Nephron (organoid): ENCODE data around the gene SMARCB1.

Experiments used
- H3K27ac Mint-ChIP-seq, 3 experiments: 2 replicates each; pipeline ENCODE4 v1.8.0; 2020; ENCODE audit warnings: mixed read lengths in 3 of 3, mild to moderate bottlenecking in 2 of 3, moderate library complexity in 1 of 3
- H3K27me3 Mint-ChIP-seq: 2 replicates; pipeline ENCODE4 v1.8.0; 2021; ENCODE audit warnings: low read depth, mild to moderate bottlenecking, moderate library complexity, mixed read lengths
- H3K36me3 Mint-ChIP-seq: 2 replicates; pipeline ENCODE4 v1.8.0; 2020; ENCODE audit warnings: low read depth, mixed read lengths
- H3K4me1 Mint-ChIP-seq: 2 replicates; pipeline ENCODE4 v1.8.0; 2020; ENCODE audit warnings: mixed read lengths
- H3K4me3 Mint-ChIP-seq, 3 experiments: 2 replicates each; pipeline ENCODE4 v1.8.0; 2020; ENCODE audit warnings: mild to moderate bottlenecking in 3 of 3, mixed read lengths in 3 of 3, moderate library complexity in 2 of 3
- H3K9me3 Mint-ChIP-seq: 2 replicates; pipeline ENCODE4 v1.8.0; 2020; ENCODE audit warnings: mixed read lengths
- TF ChIP-seq, protein P1 (sequence below), 3 experiments: fragments of 200-600 bp; sonication (generic); IDR thresholded peaks; one replicate each; pipeline ENCODE4 v1.5.0; 2021; ENCODE audit warnings: antibody characterized with exemption in 3 of 3; ENCODE audit not compliant: unreplicated experiment in 3 of 3

The SMARCB1 gene

DNA sequence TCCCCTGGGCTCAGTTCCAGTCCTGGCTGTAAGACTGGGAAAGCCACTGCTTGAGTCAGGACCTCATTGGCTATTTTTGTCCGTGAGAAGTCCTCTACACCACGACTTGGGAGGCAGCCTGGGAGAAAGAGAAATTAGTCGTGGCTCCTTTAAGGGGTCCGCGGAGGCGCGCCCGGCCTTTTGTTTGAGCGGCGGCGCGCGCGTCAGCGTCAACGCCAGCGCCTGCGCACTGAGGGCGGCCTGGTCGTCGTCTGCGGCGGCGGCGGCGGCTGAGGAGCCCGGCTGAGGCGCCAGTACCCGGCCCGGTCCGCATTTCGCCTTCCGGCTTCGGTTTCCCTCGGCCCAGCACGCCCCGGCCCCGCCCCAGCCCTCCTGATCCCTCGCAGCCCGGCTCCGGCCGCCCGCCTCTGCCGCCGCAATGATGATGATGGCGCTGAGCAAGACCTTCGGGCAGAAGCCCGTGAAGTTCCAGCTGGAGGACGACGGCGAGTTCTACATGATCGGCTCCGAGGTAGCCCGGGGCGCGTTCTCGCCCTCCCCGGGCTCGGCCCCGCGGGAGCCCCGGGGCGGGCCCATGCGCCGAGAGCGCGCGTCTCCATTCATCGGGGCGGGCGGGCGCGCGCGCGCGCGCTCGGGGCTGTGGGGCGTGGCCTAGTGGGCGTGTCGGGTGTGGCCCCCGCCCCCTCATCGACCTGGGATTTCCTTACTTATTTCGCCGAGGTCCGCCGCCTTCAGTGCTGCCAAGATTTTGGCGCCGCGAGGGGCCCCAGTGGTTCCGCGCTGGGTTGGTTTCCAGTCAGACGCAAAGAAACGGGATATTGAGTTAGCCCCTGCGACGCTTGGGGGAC lies at the start of gene SMARCB1:
Gene SMARCB1 (plus strand): TSS at position 215 of the 848 bp plus-strand sequence. CDS start 204 bp downstream, at position 419.
- H3K9me3 Mint-ChIP-seq: no peaks in the 10 kb centered on the region
- TF ChIP-seq, protein P1, sequence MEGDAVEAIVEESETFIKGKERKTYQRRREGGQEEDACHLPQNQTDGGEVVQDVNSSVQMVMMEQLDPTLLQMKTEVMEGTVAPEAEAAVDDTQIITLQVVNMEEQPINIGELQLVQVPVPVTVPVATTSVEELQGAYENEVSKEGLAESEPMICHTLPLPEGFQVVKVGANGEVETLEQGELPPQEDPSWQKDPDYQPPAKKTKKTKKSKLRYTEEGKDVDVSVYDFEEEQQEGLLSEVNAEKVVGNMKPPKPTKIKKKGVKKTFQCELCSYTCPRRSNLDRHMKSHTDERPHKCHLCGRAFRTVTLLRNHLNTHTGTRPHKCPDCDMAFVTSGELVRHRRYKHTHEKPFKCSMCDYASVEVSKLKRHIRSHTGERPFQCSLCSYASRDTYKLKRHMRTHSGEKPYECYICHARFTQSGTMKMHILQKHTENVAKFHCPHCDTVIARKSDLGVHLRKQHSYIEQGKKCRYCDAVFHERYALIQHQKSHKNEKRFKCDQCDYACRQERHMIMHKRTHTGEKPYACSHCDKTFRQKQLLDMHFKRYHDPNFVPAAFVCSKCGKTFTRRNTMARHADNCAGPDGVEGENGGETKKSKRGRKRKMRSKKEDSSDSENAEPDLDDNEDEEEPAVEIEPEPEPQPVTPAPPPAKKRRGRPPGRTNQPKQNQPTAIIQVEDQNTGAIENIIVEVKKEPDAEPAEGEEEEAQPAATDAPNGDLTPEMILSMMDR (IDR thresholded peaks at IDR 0.05; ENCODE audit: unreplicated experiment in 3 of 3): no peak

DNA sequence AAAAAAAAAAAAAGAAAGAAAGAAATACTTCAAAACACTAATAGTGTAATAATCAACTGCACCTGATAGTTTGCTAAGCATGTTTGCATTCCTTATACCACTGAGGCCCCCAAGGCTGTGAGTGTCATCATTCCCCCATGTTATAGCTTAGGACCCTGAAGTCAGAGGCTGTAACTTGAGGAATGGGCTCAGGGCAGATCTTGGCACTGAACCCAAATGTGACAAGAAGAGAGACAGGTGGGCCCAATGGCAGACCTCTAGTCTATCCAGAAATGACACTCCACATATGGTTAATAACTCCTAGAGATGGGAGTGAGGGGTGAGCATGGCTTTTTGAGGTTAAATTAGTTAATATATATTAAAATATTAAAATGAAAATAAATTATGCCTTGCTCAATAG lies 49.1 kb upstream of the SMARCB1 start:
- TF ChIP-seq, protein P1 (IDR thresholded peaks at IDR 0.05; ENCODE audit: unreplicated experiment in 3 of 3): no peak
- no peak overlapping the region for H3K4me3 Mint-ChIP-seq
- H3K27ac Mint-ChIP-seq: no peak overlapping the region
- H3K36me3 Mint-ChIP-seq: peaks cover 9% of the 10 kb centered on the region
- H3K4me1 Mint-ChIP-seq: peaks cover 5% of the 10 kb centered on the region
- H3K27me3 Mint-ChIP-seq: peaks cover 3% of the 10 kb centered on the region
- H3K9me3 Mint-ChIP-seq: no peaks in the 10 kb centered on the region

More for the DNA sequence above, at the start of gene SMARCB1:
- H3K36me3 Mint-ChIP-seq: peaks cover 11% of the 10 kb centered on the region
- H3K27ac Mint-ChIP-seq: peak within 1 kb of the TSS; percentile 98 to 100 (median 99)
- no peaks in the 10 kb centered on the region for H3K27me3 Mint-ChIP-seq
- peaks cover 46% of the 10 kb centered on the region for H3K4me1 Mint-ChIP-seq
- H3K4me3 Mint-ChIP-seq: peak within 1 kb of the TSS; percentile 92 to 97 (median 95)

DNA sequence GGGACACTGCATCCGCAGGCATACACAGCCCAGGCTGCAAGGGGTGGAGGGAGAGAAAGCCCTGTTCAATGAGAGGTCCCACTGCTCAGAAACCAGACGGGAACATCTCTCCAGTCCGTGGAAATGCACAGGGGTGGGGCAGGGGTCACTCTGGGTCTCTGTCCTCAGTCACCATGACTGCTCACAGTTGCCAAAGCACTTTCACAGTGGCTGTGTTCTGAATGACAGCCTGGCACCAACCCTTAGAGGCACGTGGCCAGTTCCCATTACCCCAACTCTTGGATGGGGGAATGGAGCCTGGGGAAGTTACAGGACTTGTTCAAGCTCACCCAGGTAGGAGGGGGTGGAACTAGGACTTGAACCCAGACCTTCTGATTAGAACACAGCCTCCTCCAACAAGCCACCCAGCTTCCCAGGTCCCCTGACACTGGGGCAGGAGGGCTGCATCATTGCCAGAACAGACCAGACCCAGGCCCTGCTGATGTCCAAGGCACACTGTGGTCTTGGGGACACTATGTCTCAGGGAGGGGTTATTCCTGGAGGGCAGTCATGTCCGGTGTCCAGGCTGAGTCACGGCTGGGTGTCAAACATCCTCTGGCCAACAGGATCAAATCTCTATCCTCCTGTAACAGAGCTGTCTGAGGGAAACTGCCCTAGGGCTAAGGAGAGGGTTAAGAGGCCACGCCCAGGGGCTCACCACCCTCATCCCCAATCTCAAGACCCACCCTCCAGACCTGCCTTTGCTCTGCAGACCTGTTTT lies 44.1 kb upstream of the SMARCB1 start:
- no peak overlapping the region for H3K4me3 Mint-ChIP-seq
- peak overlapping the region in 2 of 3 experiments; percentile 83 to 92 for H3K27ac Mint-ChIP-seq
- TF ChIP-seq, protein P1 (IDR thresholded peaks at IDR 0.05; ENCODE audit: unreplicated experiment in 3 of 3): no peak
- peaks cover 28% of the 10 kb centered on the region for H3K4me1 Mint-ChIP-seq
- H3K9me3 Mint-ChIP-seq: no peaks in the 10 kb centered on the region
- H3K27me3 Mint-ChIP-seq: no peaks in the 10 kb centered on the region
- peaks cover 43% of the 10 kb centered on the region for H3K36me3 Mint-ChIP-seq

DNA sequence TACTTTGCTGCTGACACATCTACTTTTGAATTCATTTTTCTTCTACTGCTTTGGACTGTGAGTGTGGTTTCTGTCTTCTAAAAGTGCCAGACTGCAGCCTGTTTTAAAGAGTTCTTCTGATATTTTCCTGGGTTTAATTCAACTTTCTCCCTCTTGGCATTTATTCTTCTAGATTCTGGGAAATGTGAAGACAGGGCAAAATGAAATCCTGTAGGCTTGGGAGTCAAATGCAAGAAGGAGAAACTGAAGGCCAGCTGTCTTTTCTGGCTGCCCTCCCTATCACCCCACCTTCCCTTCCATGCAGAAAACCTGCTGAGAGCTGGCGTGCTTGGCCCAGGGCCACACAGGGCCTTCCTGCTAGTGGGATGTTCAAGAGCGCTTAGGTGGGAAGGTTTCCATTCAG lies 43.5 kb upstream of the SMARCB1 start:
- TF ChIP-seq, protein P1 (IDR thresholded peaks at IDR 0.05; ENCODE audit: unreplicated experiment in 3 of 3): no peak
- peaks cover 43% of the 10 kb centered on the region for H3K36me3 Mint-ChIP-seq
- H3K9me3 Mint-ChIP-seq: no peaks in the 10 kb centered on the region
- H3K27ac Mint-ChIP-seq: peak overlapping the region in 2 of 3 experiments; percentile 83 to 92
- peak overlapping the region in 1 of 3 experiments; percentile 18 for H3K4me3 Mint-ChIP-seq
- H3K4me1 Mint-ChIP-seq: peaks cover 28% of the 10 kb centered on the region
- H3K27me3 Mint-ChIP-seq: no peaks in the 10 kb centered on the region

DNA sequence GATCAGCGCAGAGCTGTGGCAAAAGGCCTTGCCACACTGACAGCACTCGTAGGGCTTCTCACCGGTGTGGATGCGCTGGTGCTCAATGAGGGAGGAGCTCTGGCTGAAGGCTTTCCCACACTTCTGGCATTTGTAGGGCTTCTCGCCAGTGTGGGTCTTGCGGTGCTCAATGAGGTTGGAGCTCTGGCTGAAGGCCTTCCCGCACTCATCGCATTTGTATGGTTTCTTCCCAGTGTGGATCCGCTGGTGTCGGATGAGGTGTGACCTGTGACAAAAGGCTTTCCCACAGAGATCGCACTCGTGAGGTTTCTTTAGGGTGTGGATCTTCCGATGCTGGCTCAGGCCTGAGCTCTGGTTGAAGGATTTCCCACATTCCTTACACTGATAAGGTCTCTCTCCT lies 42.8 kb upstream of the SMARCB1 start:
- peaks cover 28% of the 10 kb centered on the region for H3K4me1 Mint-ChIP-seq
- no peaks in the 10 kb centered on the region for H3K27me3 Mint-ChIP-seq
- TF ChIP-seq, protein P1 (IDR thresholded peaks at IDR 0.05; ENCODE audit: unreplicated experiment in 3 of 3): no peak
- peak overlapping the region in 1 of 3 experiments; percentile 92 for H3K27ac Mint-ChIP-seq
- H3K9me3 Mint-ChIP-seq: no peaks in the 10 kb centered on the region
- peaks cover 38% of the 10 kb centered on the region for H3K36me3 Mint-ChIP-seq
- no peak overlapping the region for H3K4me3 Mint-ChIP-seq
